ENCODE data around the gene PCSK9. TPM values are rescaled to one million over a fixed set of nuclear protein-coding genes. Genes with fewer than 3 reads are reported as not detected.
"Not testable (repeated sequence)": the region's sequence is repeated elsewhere in the genome, so short reads cannot be mapped to it uniquely, and the experiment has no call there.

PCSK9 gene
- total RNA-seq, 2 donors from 2014 or later: not detected

- no peak overlapping the region for H3K27ac Mint-ChIP-seq
- no peak overlapping the region for H3K4me3 Mint-ChIP-seq
- DNase-seq (ENCODE audit: low spot score) (no peak), ATAC-seq (no peak)
- H3K27me3 Mint-ChIP-seq: peaks cover 17 to 27% of the 10 kb centered on the region in 2 donors
- no peaks in the 10 kb centered on the region for H3K36me3 Mint-ChIP-seq
- no peaks in the 10 kb centered on the region for H3K9me3 Mint-ChIP-seq
- H3K4me1 Mint-ChIP-seq (ENCODE audit: low read depth in 2 of 2): peaks cover 0 to 3% of the 10 kb centered on the region in 2 donors
These were observed 21.0 kb upstream of the PCSK9 start for GRCh38 chr1:55018395-55018794.

GRCh38 chr1:55021942-55022546, 17.3 kb upstream of the PCSK9 start:
- Mint-ChIP-seq H3K9me3 (no peaks in the 10 kb centered on the region), H3K27me3 (peaks cover 6 to 8% of the 10 kb centered on the region in 2 donors), H3K36me3 (no peaks in the 10 kb centered on the region), H3K27ac (no peak overlapping the region), H3K4me3 (no peak overlapping the region), H3K4me1 (ENCODE audit: low read depth in 2 of 2) (peaks cover 7 to 11% of the 10 kb centered on the region in 2 donors)
- ATAC-seq: peak; percentile 88 to 93
- peak; percentile 75 for DNase-seq (ENCODE audit: low spot score)

DNA sequence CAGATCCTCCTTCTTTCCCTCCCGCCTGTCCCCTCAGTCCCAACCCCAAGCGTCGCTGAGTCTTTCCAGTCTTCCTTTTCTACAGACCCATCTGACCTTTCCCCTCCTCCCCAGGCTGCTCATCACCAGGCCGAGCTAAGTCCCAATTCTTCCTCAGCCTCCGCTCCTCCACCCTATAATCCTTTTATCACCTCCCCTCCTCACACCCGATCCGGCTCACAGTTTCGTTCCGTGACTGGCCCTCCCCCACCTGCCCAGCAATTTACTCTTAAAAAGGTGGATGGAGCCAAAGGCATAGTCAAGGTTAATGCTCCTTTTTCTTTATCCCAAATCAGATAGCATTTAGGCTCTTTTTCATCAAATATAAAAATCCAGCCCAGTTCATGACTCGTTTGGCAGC, 15.2 kb upstream of the PCSK9 start:
- H3K4me1 Mint-ChIP-seq (ENCODE audit: low read depth in 2 of 2): peaks cover 7 to 11% of the 10 kb centered on the region in 2 donors
- not testable (repeated sequence) for H3K27ac Mint-ChIP-seq; H3K36me3 Mint-ChIP-seq; H3K9me3 Mint-ChIP-seq; H3K27me3 Mint-ChIP-seq; ATAC-seq; DNase-seq (ENCODE audit: low spot score); H3K4me3 Mint-ChIP-seq

DNA sequence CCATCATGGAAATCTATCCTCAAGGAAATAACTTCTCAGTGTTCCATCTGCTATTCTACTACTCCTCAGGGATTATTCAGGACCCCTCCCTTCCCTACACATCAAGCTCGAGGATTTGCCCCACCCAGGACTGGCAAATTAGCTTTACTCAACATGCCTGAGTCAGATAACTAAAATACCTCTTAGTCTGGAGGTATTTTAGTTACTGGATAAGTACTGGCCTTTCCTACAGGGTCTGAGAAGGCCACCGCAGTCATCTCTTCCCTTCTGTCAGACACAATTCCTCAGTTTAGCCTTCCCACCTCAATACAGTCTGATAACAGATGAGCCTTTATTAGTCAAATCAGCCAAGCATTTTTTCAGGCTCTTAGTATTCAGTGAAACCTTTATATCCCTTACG, 12.7 kb upstream of the PCSK9 start:
- not testable (repeated sequence) for H3K4me3 Mint-ChIP-seq; H3K27ac Mint-ChIP-seq; DNase-seq (ENCODE audit: low spot score); H3K36me3 Mint-ChIP-seq; H3K9me3 Mint-ChIP-seq; ATAC-seq
- Mint-ChIP-seq H3K4me1 (ENCODE audit: low read depth in 2 of 2) (peaks cover 7 to 11% of the 10 kb centered on the region in 2 donors), H3K27me3 (peaks cover 7 to 26% of the 10 kb centered on the region in 2 donors)

GRCh38 chr1:55031098-55031497, 8.2 kb upstream of the PCSK9 start:
- H3K4me3 Mint-ChIP-seq; DNase-seq (ENCODE audit: low spot score); H3K9me3 Mint-ChIP-seq; ATAC-seq; H3K27ac Mint-ChIP-seq; H3K36me3 Mint-ChIP-seq: not testable (repeated sequence)
- H3K4me1 Mint-ChIP-seq (ENCODE audit: low read depth in 2 of 2): peaks cover 2 to 11% of the 10 kb centered on the region in 2 donors
- peaks cover 21 to 42% of the 10 kb centered on the region in 2 donors for H3K27me3 Mint-ChIP-seq

- H3K27ac Mint-ChIP-seq: no peak overlapping the region
- no peak overlapping the region for H3K4me3 Mint-ChIP-seq
- peak in 1 of 2 donors; percentile 24 for ATAC-seq
- peaks cover 30 to 60% of the 10 kb centered on the region in 2 donors for H3K27me3 Mint-ChIP-seq
- no peak for DNase-seq (ENCODE audit: low spot score)
- H3K9me3 Mint-ChIP-seq: no peaks in the 10 kb centered on the region
- H3K4me1 Mint-ChIP-seq (ENCODE audit: low read depth in 2 of 2): peaks cover 2 to 6% of the 10 kb centered on the region in 2 donors
- no peaks in the 10 kb centered on the region for H3K36me3 Mint-ChIP-seq
These were observed 6.1 kb upstream of the PCSK9 start for GRCh38 chr1:55033265-55033614.

- Mint-ChIP-seq H3K4me3 (no peak overlapping the region), H3K27me3 (peaks cover 38 to 68% of the 10 kb centered on the region in 2 donors), H3K9me3 (no peaks in the 10 kb centered on the region)
These were observed 4.7 kb upstream of the PCSK9 start for GRCh38 chr1:55034476-55035133.

GRCh38 chr1:55035904-55036303, 3.4 kb upstream of the PCSK9 start:
- no peak overlapping the region for H3K4me3 Mint-ChIP-seq
- H3K36me3 Mint-ChIP-seq: no peaks in the 10 kb centered on the region
- ATAC-seq (no peak), DNase-seq (ENCODE audit: low spot score) (no peak)
- no peaks in the 10 kb centered on the region for H3K9me3 Mint-ChIP-seq
- no peak overlapping the region for H3K27ac Mint-ChIP-seq
- H3K4me1 Mint-ChIP-seq (ENCODE audit: low read depth in 2 of 2): peaks cover 2 to 6% of the 10 kb centered on the region in 2 donors
- H3K27me3 Mint-ChIP-seq: peaks cover 42 to 57% of the 10 kb centered on the region in 2 donors

More at GRCh38 chr1:55034476-55035133, 4.7 kb upstream of the PCSK9 start:
- ATAC-seq: no peak
- Mint-ChIP-seq H3K4me1 (ENCODE audit: low read depth in 2 of 2) (peaks cover 2 to 6% of the 10 kb centered on the region in 2 donors), H3K27ac (no peak overlapping the region), H3K36me3 (no peaks in the 10 kb centered on the region)
- no peak for DNase-seq (ENCODE audit: low spot score)

GRCh38 chr1:55037733-55038551, 1.4 kb upstream of the PCSK9 start:
- Mint-ChIP-seq H3K36me3 (no peaks in the 10 kb centered on the region), H3K9me3 (no peaks in the 10 kb centered on the region), H3K27ac (peak overlapping the region in 1 of 2 donors; percentile 46), H3K4me1 (ENCODE audit: low read depth in 2 of 2) (peaks cover 2 to 6% of the 10 kb centered on the region in 2 donors), H3K27me3 (peaks cover 51 to 54% of the 10 kb centered on the region in 2 donors), H3K4me3 (no peak overlapping the region)
- DNase-seq (ENCODE audit: low spot score): no peak
- ATAC-seq: peak in 1 of 2 donors; percentile 17

DNA sequence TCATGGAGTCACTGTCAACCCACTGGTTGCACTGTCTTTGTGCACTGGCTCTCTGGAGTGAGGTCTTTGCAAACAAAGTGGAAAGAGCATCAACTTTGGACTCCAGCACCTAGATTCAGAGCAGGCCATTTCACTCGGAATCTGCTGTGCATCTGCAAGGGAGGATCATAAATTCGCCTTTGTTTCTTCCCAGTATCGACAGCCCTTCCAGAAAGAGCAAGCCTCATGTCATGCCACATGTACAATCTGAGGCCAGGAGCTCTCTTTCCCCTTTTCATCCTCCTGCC, 853 bp upstream of the PCSK9 start:
- peaks cover 48% of the 10 kb centered on the region in 2 donors for H3K27me3 Mint-ChIP-seq
- peaks cover 2 to 6% of the 10 kb centered on the region in 2 donors for H3K4me1 Mint-ChIP-seq (ENCODE audit: low read depth in 2 of 2)
- H3K9me3 Mint-ChIP-seq: no peaks in the 10 kb centered on the region
- H3K36me3 Mint-ChIP-seq: no peaks in the 10 kb centered on the region
- DNase-seq (ENCODE audit: low spot score) (no peak), ATAC-seq (no peak)
- H3K27ac Mint-ChIP-seq: no peak overlapping the region
- H3K4me3 Mint-ChIP-seq: no peak overlapping the region

DNA sequence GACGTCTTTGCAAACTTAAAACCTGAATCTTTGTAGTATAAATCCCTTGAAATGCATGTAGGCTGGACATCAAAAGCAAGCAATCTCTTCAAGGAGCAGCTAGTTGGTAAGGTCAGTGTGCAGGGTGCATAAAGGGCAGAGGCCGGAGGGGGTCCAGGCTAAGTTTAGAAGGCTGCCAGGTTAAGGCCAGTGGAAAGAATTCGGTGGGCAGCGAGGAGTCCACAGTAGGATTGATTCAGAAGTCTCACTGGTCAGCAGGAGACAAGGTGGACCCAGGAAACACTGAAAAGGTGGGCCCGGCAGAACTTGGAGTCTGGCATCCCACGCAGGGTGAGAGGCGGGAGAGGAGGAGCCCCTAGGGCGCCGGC, 390 bp upstream of the PCSK9 start:
- Mint-ChIP-seq H3K27ac (no peak overlapping the region), H3K9me3 (no peaks in the 10 kb centered on the region), H3K36me3 (no peaks in the 10 kb centered on the region), H3K4me1 (ENCODE audit: low read depth in 2 of 2) (peaks cover 2 to 6% of the 10 kb centered on the region in 2 donors), H3K4me3 (no peak overlapping the region), H3K27me3 (peaks cover 46 to 52% of the 10 kb centered on the region in 2 donors)
- ATAC-seq (no peak), DNase-seq (ENCODE audit: low spot score) (no peak)

DNA sequence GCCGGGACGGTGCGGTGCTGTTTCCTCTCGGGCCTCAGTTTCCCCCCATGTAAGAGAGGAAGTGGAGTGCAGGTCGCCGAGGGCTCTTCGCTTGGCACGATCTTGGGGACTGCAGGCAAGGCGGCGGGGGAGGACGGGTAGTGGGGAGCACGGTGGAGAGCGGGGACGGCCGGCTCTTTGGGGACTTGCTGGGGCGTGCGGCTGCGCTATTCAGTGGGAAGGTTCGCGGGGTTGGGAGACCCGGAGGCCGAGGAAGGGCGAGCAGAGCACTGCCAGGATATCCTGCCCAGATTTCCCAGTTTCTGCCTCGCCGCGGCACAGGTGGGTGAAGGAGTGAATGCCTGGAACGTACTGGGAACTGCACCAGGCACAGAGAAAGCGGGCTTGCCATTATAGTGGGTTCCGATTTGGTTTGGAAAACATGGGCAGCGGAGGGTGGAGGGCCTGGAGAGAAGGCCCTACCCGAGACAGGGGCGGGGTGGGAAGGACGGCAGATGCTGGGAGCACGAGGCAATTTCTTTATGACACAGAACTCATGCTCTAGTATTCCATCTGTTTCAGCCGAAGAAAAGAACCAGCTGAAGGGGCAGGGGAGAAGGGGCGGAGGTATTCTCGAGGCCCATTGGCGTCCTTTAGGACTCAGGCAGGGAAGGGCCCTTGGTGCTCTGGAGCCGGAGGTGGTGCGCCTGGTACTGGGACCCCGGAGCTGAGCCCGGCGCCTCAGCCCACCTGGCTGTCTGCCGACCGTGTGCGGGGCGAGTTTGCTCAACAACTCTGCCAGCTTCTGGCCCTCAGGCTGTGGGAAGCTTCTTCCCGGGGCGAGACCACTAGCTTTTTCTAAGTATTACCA, 960 bp downstream of the PCSK9 start:
- no peak for ATAC-seq
- DNase-seq (ENCODE audit: low spot score): no peak
- Mint-ChIP-seq H3K9me3 (no peaks in the 10 kb centered on the region), H3K27ac (no peak overlapping the region), H3K4me3 (no peak overlapping the region), H3K36me3 (no peaks in the 10 kb centered on the region), H3K27me3 (peaks cover 43 to 47% of the 10 kb centered on the region in 2 donors), H3K4me1 (ENCODE audit: low read depth in 2 of 2) (peaks cover 2 to 6% of the 10 kb centered on the region in 2 donors)

- H3K9me3 Mint-ChIP-seq: no peaks in the 10 kb centered on the region
- peaks cover 36 to 41% of the 10 kb centered on the region in 2 donors for H3K27me3 Mint-ChIP-seq
- ATAC-seq: no peak
- H3K36me3 Mint-ChIP-seq: no peaks in the 10 kb centered on the region
- H3K4me3 Mint-ChIP-seq: no peak overlapping the region
- H3K4me1 Mint-ChIP-seq (ENCODE audit: low read depth in 2 of 2): peaks cover 0 to under 1% of the 10 kb centered on the region in 2 donors
- H3K27ac Mint-ChIP-seq: no peak overlapping the region
- DNase-seq (ENCODE audit: low spot score): no peak
These were observed 1.7 kb downstream of the PCSK9 start for GRCh38 chr1:55040933-55041494.

Data from natural killer cell treated with Interleukin-12 subunit alpha and Interleukin-12 subunit beta and Interleukin-15 and Interleukin-18, amount 100 ng/mL, for 72 hours (primary cell).